ENCODE data around the gene CYB5B. TPM values are rescaled to one million over a fixed set of nuclear protein-coding genes. Genes with fewer than 3 reads are reported as not detected.

Gene CYB5B
- total RNA-seq, 4 donors from 2014 or later, result 30.3 to 60.5 (median 42.4) TPM

GRCh38 chr16:69485816-69486215 is 61.4 kb downstream of the CYB5B start:
- DNase-seq, result no peak
- in situ Hi-C loops (cut with MboI; ENCODE audit: low pct_ligation_motif_present in 1 of 4, low pct_unique_long_range_greater_than_20kb in 1 of 4, low sequenced_read_pairs in 3 of 4), result no loop called here
- WGBS, 2 donors (ENCODE audit: low coverage in 1 of 2), result 81 to 92% methylated on average over 4 to 6 of the region's 6 CpGs
- Histone ChIP-seq H3K36me3 (no peaks in the 10 kb centered on the region), H3K27me3 (no peaks in the 10 kb centered on the region), H3K9me3 (no peaks in the 10 kb centered on the region), H3K4me1 (peaks cover 0 to 5% (median 0%) of the 10 kb centered on the region in 4 donors), H3K4me3 (no peak overlapping the region), H3K27ac (no peak overlapping the region)
- TF ChIP-seq EP300 (IDR thresholded peaks at IDR 0.05; ENCODE audit: low read depth) (no peak), POLR2AphosphoS5 (IDR thresholded peaks at IDR 0.05) (no peak), POLR2A (IDR thresholded peaks at IDR 0.05) (no peak)
- TF ChIP-seq, protein P1, sequence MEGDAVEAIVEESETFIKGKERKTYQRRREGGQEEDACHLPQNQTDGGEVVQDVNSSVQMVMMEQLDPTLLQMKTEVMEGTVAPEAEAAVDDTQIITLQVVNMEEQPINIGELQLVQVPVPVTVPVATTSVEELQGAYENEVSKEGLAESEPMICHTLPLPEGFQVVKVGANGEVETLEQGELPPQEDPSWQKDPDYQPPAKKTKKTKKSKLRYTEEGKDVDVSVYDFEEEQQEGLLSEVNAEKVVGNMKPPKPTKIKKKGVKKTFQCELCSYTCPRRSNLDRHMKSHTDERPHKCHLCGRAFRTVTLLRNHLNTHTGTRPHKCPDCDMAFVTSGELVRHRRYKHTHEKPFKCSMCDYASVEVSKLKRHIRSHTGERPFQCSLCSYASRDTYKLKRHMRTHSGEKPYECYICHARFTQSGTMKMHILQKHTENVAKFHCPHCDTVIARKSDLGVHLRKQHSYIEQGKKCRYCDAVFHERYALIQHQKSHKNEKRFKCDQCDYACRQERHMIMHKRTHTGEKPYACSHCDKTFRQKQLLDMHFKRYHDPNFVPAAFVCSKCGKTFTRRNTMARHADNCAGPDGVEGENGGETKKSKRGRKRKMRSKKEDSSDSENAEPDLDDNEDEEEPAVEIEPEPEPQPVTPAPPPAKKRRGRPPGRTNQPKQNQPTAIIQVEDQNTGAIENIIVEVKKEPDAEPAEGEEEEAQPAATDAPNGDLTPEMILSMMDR (IDR thresholded peaks at IDR 0.05), result no peak
- intact Hi-C loops (cut with DNase I; ENCODE audit: low total_unique reads), result no loop called here

- Histone ChIP-seq H3K36me3 (no peaks in the 10 kb centered on the region), H3K9me3 (no peaks in the 10 kb centered on the region), H3K27me3 (no peaks in the 10 kb centered on the region), H3K4me1 (peaks cover 0 to 5% (median 0%) of the 10 kb centered on the region in 4 donors), H3K4me3 (no peak overlapping the region), H3K27ac (no peak overlapping the region)
- TF ChIP-seq POLR2A (IDR thresholded peaks at IDR 0.05) (no peak), POLR2AphosphoS5 (IDR thresholded peaks at IDR 0.05) (no peak), EP300 (IDR thresholded peaks at IDR 0.05; ENCODE audit: low read depth) (no peak)
- TF ChIP-seq, protein P1 (IDR thresholded peaks at IDR 0.05), result no peak
- DNase-seq, result no peak
- 84 to 85% methylated on average over 4 to 5 of the region's 5 CpGs for WGBS, 2 donors (ENCODE audit: low coverage in 1 of 2)
- intact Hi-C loops (cut with DNase I; ENCODE audit: low total_unique reads) (no loop called here), in situ Hi-C loops (cut with MboI; ENCODE audit: low pct_ligation_motif_present in 1 of 4, low pct_unique_long_range_greater_than_20kb in 1 of 4, low sequenced_read_pairs in 3 of 4) (no loop called here)
Measured at GRCh38 chr16:69486272-69486671, 61.9 kb downstream of the CYB5B start.

DNA sequence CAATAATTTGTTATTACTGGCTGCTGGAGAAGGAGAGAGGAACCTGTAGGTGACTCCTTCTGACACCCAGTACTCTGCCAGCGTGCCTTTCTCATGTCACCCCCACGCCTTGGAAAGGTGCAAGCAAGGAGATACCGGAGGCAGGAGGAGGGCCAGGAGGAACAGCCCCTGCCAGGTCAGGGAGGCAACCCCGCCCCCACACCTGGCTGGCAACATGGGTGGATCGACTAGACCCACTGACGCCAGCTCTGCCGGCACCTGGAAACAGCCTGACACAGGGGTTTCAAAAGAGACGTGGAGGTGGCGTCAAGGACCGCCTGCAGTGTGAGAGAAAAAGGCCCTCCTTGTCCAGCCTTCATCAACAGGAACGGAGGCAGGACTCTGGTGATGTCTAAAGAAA is 62.3 kb downstream of the CYB5B start:
- no peak for DNase-seq
- in situ Hi-C loops (cut with MboI; ENCODE audit: low pct_ligation_motif_present in 1 of 4, low pct_unique_long_range_greater_than_20kb in 1 of 4, low sequenced_read_pairs in 3 of 4) (no loop called here), intact Hi-C loops (cut with DNase I; ENCODE audit: low total_unique reads) (no loop called here)
- H3K27ac ChIP-seq, result no peak overlapping the region
- H3K36me3 ChIP-seq, result no peaks in the 10 kb centered on the region
- WGBS, 2 donors (ENCODE audit: low coverage in 1 of 2), result 80 to 90% methylated on average over 1 to 11 of the region's 11 CpGs
- TF ChIP-seq, protein P1 (IDR thresholded peaks at IDR 0.05), result no peak
- TF ChIP-seq POLR2A (IDR thresholded peaks at IDR 0.05) (no peak), POLR2AphosphoS5 (IDR thresholded peaks at IDR 0.05) (no peak), EP300 (IDR thresholded peaks at IDR 0.05; ENCODE audit: low read depth) (no peak)
- no peaks in the 10 kb centered on the region for H3K27me3 ChIP-seq
- no peak overlapping the region for H3K4me3 ChIP-seq
- peaks cover 0 to 2% (median 0%) of the 10 kb centered on the region in 4 donors for H3K4me1 ChIP-seq
- no peaks in the 10 kb centered on the region for H3K9me3 ChIP-seq

- no peak for DNase-seq
Measured at GRCh38 chr16:69490707-69491324, 66.4 kb downstream of the CYB5B start.

More at GRCh38 chr16:69490707-69491324, 66.4 kb downstream of the CYB5B start:
- Histone ChIP-seq H3K27ac (no peak overlapping the region), H3K36me3 (no peaks in the 10 kb centered on the region), H3K4me1 (no peaks in the 10 kb centered on the region), H3K27me3 (no peaks in the 10 kb centered on the region), H3K4me3 (no peak overlapping the region), H3K9me3 (no peaks in the 10 kb centered on the region)
- 76 to 92% methylated on average over 3 to 9 of the region's 9 CpGs for WGBS, 2 donors (ENCODE audit: low coverage in 1 of 2)
- TF ChIP-seq, protein P1 (IDR thresholded peaks at IDR 0.05), result no peak
- TF ChIP-seq EP300 (IDR thresholded peaks at IDR 0.05; ENCODE audit: low read depth) (no peak), POLR2A (IDR thresholded peaks at IDR 0.05) (no peak), POLR2AphosphoS5 (IDR thresholded peaks at IDR 0.05) (no peak)
- intact Hi-C loops (cut with DNase I; ENCODE audit: low total_unique reads), result no loop called here
- in situ Hi-C loops (cut with MboI; ENCODE audit: low pct_ligation_motif_present in 1 of 4, low pct_unique_long_range_greater_than_20kb in 1 of 4, low sequenced_read_pairs in 3 of 4), result no loop called here
